ENCODE measurements around the gene RHOBTB3. TPM values are rescaled to one million over a fixed set of nuclear protein-coding genes. Genes with fewer than 3 reads are reported as not detected.
A peak's percentile ranks its signal among the peaks of the same experiment; 100 is the strongest.

Gene RHOBTB3
- total RNA-seq, 3 donors from 2014 or later = 56.5 to 85.2 (median 60.4) TPM

GRCh38 chr5:95824747-95825146, 93.6 kb downstream of the RHOBTB3 start:
- TF ChIP-seq, protein P1, sequence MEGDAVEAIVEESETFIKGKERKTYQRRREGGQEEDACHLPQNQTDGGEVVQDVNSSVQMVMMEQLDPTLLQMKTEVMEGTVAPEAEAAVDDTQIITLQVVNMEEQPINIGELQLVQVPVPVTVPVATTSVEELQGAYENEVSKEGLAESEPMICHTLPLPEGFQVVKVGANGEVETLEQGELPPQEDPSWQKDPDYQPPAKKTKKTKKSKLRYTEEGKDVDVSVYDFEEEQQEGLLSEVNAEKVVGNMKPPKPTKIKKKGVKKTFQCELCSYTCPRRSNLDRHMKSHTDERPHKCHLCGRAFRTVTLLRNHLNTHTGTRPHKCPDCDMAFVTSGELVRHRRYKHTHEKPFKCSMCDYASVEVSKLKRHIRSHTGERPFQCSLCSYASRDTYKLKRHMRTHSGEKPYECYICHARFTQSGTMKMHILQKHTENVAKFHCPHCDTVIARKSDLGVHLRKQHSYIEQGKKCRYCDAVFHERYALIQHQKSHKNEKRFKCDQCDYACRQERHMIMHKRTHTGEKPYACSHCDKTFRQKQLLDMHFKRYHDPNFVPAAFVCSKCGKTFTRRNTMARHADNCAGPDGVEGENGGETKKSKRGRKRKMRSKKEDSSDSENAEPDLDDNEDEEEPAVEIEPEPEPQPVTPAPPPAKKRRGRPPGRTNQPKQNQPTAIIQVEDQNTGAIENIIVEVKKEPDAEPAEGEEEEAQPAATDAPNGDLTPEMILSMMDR (IDR thresholded peaks at IDR 0.05) = no peak
- intact Hi-C loops (cut with DNase I, micrococcal nuclease) = no loop called here
- ATAC-seq = no peak
- Histone ChIP-seq H3K36me3 (ENCODE audit: low read depth) (no peaks in the 10 kb centered on the region), H3K4me3 (no peak overlapping the region), H3K9me3 (no peaks in the 10 kb centered on the region), H3K4me1 (ENCODE audit: low read depth) (peaks cover 37% of the 10 kb centered on the region)
- DNase-seq = no peak

GRCh38 chr5:95825495-95825894, 94.4 kb downstream of the RHOBTB3 start:
- DNase-seq = no peak
- peaks cover 33% of the 10 kb centered on the region for H3K4me1 ChIP-seq (ENCODE audit: low read depth)

GRCh38 chr5:95826949-95827891, 96.1 kb downstream of the RHOBTB3 start:
- no peak overlapping the region for H3K4me3 ChIP-seq

More at GRCh38 chr5:95825495-95825894, 94.4 kb downstream of the RHOBTB3 start:
- Histone ChIP-seq H3K9me3 (no peaks in the 10 kb centered on the region), H3K36me3 (ENCODE audit: low read depth) (no peaks in the 10 kb centered on the region), H3K4me3 (no peak overlapping the region)
- TF ChIP-seq, protein P1 (IDR thresholded peaks at IDR 0.05) = no peak
- intact Hi-C loops (cut with DNase I, micrococcal nuclease) = no loop called here
- ATAC-seq = no peak

DNA sequence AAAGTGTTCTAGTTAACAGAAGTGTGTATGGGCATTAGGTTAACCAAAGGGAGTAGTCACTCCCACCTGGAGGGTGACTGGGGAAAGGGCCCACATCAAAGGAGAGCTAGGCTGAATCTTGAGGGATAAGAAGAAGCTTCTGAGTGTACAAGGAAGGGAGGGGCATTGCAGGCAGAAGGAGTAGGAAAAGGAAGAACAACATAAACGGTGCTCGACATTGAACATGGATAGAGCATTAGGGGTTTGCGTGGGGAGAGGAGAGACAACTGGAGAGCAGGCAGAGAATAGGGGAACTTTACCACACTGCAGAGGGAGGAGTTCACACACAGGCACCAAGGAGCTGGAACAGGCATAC, 96.7 kb downstream of the RHOBTB3 start:
- H3K4me1 ChIP-seq (ENCODE audit: low read depth) = peaks cover 24% of the 10 kb centered on the region
- intact Hi-C loops (cut with DNase I, micrococcal nuclease) = no loop called here
- ATAC-seq (no peak), DNase-seq (no peak)
- no peak overlapping the region for H3K4me3 ChIP-seq
- no peaks in the 10 kb centered on the region for H3K36me3 ChIP-seq (ENCODE audit: low read depth)
- TF ChIP-seq, protein P1 (IDR thresholded peaks at IDR 0.05) = no peak
- no peaks in the 10 kb centered on the region for H3K9me3 ChIP-seq

More at GRCh38 chr5:95826949-95827891, 96.1 kb downstream of the RHOBTB3 start:
- peaks cover 26% of the 10 kb centered on the region for H3K4me1 ChIP-seq (ENCODE audit: low read depth)
- no peaks in the 10 kb centered on the region for H3K9me3 ChIP-seq
- intact Hi-C loops (cut with DNase I, micrococcal nuclease) = no loop called here
- TF ChIP-seq, protein P1 (IDR thresholded peaks at IDR 0.05) = no peak
- ATAC-seq = peak; percentile 76
- H3K36me3 ChIP-seq (ENCODE audit: low read depth) = no peaks in the 10 kb centered on the region
- peak in 2 of 3 donors; percentile 75 to 81 for DNase-seq

GRCh38 chr5:95830226-95830625, 99.1 kb downstream of the RHOBTB3 start:
- DNase-seq (no peak), ATAC-seq (no peak)
- Histone ChIP-seq H3K4me1 (ENCODE audit: low read depth) (peaks cover 15% of the 10 kb centered on the region), H3K4me3 (no peak overlapping the region), H3K36me3 (ENCODE audit: low read depth) (no peaks in the 10 kb centered on the region), H3K9me3 (no peaks in the 10 kb centered on the region)
- intact Hi-C loops (cut with DNase I, micrococcal nuclease) = no loop called here
- TF ChIP-seq, protein P1 (IDR thresholded peaks at IDR 0.05) = no peak

Data from mucosa of descending colon (tissue), 3 donors.